HT1080 (cell line): ENCODE data around the gene PGBD5. TPM values are rescaled to one million over a fixed set of nuclear protein-coding genes. Genes with fewer than 3 reads are reported as not detected.
"Not testable (repeated sequence)": the region's sequence is repeated elsewhere in the genome, so short reads cannot be mapped to it uniquely, and the experiment has no call there.

ENCODE experiments used
- DNase-seq: peaks from one replicate; pipeline ENCODE4 v3.0.0-alpha.2; 2015; ENCODE audit warnings: low read depth
- polyA plus RNA-seq, 2 experiments: library from polyadenylated mRNA; depleted of rRNA; stranded (reverse); fragments of >200 nt; gene quantifications; 2 replicates each; pipeline ENCODE4 v1.2.3, GENCODE V29; 2015
- total RNA-seq: library from RNA; depleted of rRNA; stranded (reverse); fragments of >200 nt; shearing (Covaris generic); gene quantifications from 2 replicates; pipeline ENCODE4 v1.2.3, GENCODE V29; 2014; rRNA removed

PGBD5 gene
- 2.3 and 3.6 TPM in 2 replicates for total RNA-seq
- 1.1 and 2.1 TPM in 2 replicates for polyA plus RNA-seq (2015; cell fraction: cytosol; rRNA removed)
- polyA plus RNA-seq (2015; cell fraction: nucleus; rRNA removed), result 1.4 and 2.7 TPM in 2 replicates

- peak; percentile 45 for DNase-seq
These were observed at the start of gene PGBD5 for GRCh38 chr1:230426246-230427093. TSS of gene PGBD5 (minus strand) at chr1:230426332. CDS start at chr1:230425928, 404 bp downstream.

- DNase-seq, result not testable (repeated sequence)
These were observed 48.8 kb upstream of the PGBD5 start for GRCh38 chr1:230474924-230475323.

- DNase-seq, result not testable (repeated sequence)
These were observed 44.6 kb upstream of the PGBD5 start for GRCh38 chr1:230470750-230471149.

- no peak for DNase-seq
These were observed 43.1 kb upstream of the PGBD5 start for GRCh38 chr1:230469271-230469670.

- no peak for DNase-seq
These were observed 39.6 kb upstream of the PGBD5 start for GRCh38 chr1:230465691-230466090.

- DNase-seq, result peak; percentile 8
These were observed 38.5 kb upstream of the PGBD5 start for GRCh38 chr1:230464671-230465070.

GRCh38 chr1:230463760-230464159 is 37.6 kb upstream of the PGBD5 start:
- no peak for DNase-seq

GRCh38 chr1:230463326-230463725 is 37.2 kb upstream of the PGBD5 start:
- no peak for DNase-seq

GRCh38 chr1:230459465-230459864 is 33.3 kb upstream of the PGBD5 start:
- peak; percentile 79 for DNase-seq

GRCh38 chr1:230458509-230458908 is 32.4 kb upstream of the PGBD5 start:
- DNase-seq, result peak; percentile 59

- no peak for DNase-seq
These were observed 30.3 kb upstream of the PGBD5 start for GRCh38 chr1:230456478-230456877.

GRCh38 chr1:230455291-230455690 is 29.2 kb upstream of the PGBD5 start:
- no peak for DNase-seq

GRCh38 chr1:230453377-230453776 is 27.2 kb upstream of the PGBD5 start:
- DNase-seq, result no peak

- no peak for DNase-seq
These were observed 15.3 kb upstream of the PGBD5 start for GRCh38 chr1:230441183-230442029.

- DNase-seq, result no peak
These were observed 9.0 kb upstream of the PGBD5 start for GRCh38 chr1:230435108-230435507.

GRCh38 chr1:230431527-230431926 is 5.4 kb upstream of the PGBD5 start:
- DNase-seq, result no peak

GRCh38 chr1:230430499-230430898 is 4.4 kb upstream of the PGBD5 start:
- DNase-seq, result no peak

GRCh38 chr1:230429067-230429735 is 3.1 kb upstream of the PGBD5 start:
- no peak for DNase-seq

- no peak for DNase-seq
These were observed 1.8 kb upstream of the PGBD5 start for GRCh38 chr1:230427981-230428380.

- DNase-seq, result no peak
These were observed 1.2 kb upstream of the PGBD5 start for GRCh38 chr1:230427094-230427876.
